Effector CD8-positive, alpha-beta T cell (primary cell): ENCODE measurements around the gene LRMDA.

ENCODE experiments used
- DNase-seq: peaks from one replicate; lab custom pipeline; 2025; lab: John Stamatoyannopoulos, UW

Gene LRMDA

DNA sequence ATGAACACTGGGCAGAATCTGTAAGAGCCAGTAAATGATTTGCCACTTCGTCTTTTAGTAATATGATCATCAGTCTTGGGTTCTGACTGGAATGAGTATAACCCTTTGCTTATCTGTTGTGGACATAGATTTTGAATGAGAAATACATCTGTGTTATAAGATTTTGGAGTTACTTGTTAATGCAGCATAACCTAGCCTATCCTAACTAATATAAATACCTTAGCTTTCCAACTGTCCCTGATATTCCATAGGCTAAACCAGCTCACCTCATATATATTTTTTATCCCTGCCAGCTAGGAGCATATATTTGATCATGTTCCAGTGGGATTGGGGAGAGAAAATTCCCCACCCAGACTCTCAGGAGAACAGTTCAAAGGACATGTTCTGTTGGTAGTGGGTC, 15.1 kb downstream of the LRMDA start:
- DNase-seq = no peak

DNA sequence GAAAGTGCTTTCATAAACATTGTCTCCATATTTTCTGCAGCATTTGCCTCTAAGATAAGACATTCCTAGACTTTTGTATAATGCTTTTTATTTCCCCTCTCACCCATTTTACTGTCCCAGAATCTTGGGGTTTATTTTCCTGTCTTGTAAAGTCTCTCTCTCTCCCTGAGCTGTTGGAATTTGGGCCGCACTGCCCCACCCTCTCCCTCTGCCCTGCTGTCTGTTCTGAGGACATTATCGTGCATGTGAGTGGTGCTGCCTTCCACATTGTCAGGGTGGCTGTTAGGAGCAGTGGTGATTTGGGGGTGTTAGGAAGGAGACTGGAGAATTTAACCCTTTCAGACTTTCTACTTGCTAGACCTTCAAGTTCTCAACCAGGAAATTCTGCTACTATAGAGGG, 16.7 kb downstream of the LRMDA start:
- DNase-seq = no peak

- no peak for DNase-seq
These were observed 18.1 kb downstream of the LRMDA start for GRCh38 chr10:75449382-75450074.

- DNase-seq = no peak
These were observed 18.6 kb downstream of the LRMDA start for GRCh38 chr10:75450075-75450445.

DNA sequence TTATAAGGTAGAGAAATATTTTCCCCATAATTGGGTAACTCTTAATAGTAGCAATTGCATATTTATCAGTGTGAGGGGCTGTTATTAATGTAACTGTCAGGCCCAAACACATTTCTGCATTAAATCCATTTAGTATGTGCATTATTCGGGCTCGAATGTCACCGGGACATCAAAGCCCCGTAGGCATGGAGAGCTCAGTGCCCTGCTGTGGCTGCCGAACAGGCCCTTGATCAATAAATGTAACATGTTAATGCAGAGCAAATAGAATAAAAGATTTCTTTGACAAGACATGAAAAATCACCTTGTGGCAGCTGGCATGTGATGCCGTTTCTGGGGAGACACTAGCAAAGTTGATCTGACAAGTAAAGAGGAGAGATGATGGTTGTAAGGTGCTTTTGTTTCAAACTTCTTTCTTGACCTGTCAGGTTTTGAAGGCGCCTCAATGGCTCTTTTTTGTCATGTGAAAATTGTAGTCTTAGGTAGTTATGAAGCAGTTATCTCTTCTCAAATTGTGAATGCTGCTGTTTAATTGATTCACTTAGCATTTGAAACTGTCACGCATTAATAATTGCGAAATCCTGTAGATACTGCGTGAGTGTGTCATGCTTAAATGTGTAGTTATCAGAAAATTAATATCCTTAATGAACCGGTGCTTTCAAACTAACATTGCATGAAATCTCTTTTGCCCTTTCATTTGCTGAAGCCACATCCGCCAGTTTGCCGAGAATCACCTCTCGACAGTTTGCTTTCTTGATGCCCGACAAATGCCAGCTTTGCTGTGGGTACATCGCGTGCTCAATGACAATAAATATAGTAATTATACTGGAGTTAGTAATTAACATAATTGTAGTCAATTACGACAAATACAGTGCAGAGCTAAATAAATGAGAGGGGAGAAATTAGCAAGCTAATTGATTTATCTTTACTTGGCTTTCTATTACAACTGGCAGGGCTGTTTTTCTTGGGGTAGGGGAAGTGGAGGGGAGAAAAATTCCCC, 19.5 kb downstream of the LRMDA start:
- DNase-seq = no peak

DNA sequence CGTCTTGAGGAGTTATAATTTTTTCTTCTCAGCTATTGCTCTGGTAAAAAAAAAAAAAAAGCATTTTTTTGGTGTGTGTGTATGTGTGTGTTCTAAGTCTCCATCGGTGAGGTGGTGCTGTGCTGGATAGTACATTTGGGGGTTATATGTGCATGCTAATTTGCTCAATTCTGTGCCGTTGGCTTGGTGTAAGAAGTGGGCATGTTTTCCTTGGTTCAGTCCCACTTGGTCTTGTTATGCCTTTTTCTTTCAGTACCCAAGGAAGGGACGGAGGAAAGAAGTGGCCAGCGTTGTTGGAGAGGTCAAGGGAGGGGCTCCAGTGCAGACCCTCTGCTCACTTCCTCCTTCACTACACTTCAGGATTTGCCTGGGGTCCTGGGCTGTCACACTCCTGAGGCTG, 20.4 kb downstream of the LRMDA start:
- no peak for DNase-seq

DNA sequence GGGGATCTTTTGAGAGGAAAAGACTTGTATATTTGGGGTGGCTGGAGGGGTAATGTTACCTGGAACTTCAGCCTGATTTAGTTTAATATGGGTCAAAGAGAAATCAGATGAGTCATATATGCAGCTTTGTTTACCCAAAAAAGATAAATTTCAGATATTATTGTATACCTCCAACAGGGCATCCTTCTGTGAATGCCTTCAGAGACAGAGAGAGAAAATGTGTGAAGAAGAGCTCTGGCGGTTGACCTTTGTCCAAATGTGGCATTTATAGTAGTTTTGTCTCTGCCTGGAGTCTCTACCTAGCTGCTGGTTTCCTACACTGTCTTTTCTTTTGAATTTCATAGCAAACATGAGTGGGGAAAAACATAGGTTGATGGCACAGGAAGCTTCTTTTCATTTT, 21.6 kb downstream of the LRMDA start:
- no peak for DNase-seq

GRCh38 chr10:75456122-75456521, 24.7 kb downstream of the LRMDA start:
- DNase-seq = no peak

GRCh38 chr10:75460059-75460458, 28.6 kb downstream of the LRMDA start:
- DNase-seq = no peak

- DNase-seq = no peak
These were observed 30.5 kb downstream of the LRMDA start for GRCh38 chr10:75461672-75462649.

GRCh38 chr10:75462865-75463264, 31.4 kb downstream of the LRMDA start:
- no peak for DNase-seq

GRCh38 chr10:75464478-75465449, 33.3 kb downstream of the LRMDA start:
- no peak for DNase-seq

- DNase-seq = no peak
These were observed 34.0 kb downstream of the LRMDA start for GRCh38 chr10:75465450-75465827.

DNA sequence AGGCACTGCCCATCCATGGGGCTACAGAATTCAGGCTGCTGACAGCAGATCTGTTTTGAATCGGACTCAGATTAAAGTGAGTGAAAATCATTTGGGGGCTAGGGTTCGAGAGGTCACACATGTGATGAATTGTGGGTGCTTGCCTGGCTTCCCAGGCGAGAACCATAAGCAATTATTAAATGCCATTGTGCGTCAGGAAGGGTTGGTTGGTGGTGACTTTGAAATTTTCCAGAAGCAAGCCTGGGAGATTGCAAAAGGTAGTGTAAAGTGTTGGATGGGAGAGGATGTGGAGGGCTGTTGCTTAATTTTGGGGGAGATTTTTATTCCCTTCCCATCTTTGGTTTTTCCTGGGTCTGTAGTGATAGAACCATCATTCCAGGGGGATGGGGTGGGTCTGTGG, 34.6 kb downstream of the LRMDA start:
- DNase-seq = no peak

DNA sequence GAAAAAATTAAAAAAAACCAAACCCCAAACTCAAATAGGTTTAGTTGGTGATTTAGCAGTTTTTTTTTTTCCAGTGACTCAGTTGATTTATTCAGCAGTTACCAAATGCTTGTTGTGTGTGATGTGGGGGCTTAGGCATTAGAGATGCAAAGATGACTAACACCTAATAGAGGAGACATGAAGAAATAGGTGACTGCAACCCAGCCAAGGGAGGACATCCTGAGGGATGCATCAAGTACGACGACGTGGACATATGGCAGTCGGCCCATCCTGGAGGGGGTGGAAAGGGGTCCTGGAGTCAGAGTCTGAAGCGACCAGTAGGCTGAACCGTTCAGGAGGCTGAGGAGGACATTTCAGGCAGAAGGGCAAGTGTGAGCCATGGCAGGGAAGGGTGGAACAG, 35.5 kb downstream of the LRMDA start:
- DNase-seq = no peak

GRCh38 chr10:75468612-75469005, 37.2 kb downstream of the LRMDA start:
- DNase-seq = no peak

GRCh38 chr10:75469006-75469616, 37.7 kb downstream of the LRMDA start:
- no peak for DNase-seq

DNA sequence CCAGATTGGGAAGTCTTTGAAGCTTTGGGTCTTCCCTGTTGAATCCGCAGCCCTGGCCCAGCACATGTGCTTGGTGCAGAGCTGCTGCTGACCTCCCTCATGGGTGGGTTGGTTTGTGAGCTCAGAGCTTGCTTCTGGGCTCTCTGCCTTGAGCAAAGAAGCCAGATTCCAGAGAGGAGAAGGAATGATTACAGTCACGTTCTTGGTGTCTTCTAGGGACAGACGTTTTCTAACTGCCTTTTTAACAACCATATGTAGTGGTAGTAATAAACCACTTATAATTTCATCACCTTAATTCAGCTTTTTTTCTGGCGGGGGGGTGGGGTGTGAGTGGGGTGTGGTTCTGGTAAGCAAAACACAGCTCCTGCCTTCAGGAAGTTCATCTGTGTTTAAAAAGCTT, 39.5 kb downstream of the LRMDA start:
- no peak for DNase-seq

- DNase-seq = no peak
These were observed 41.3 kb downstream of the LRMDA start for GRCh38 chr10:75472685-75473084.

- DNase-seq = no peak
These were observed 42.7 kb downstream of the LRMDA start for GRCh38 chr10:75474106-75474505.
